Stimulated activated CD8-positive, alpha-beta memory T cell treated with anti-CD3 and anti-CD28 coated beads, Interleukin-15, amount 100 ng/mL, for 4 hours (primary cell): ENCODE results near the gene ISOC1.
A peak's percentile ranks its signal among the peaks of the same experiment; 100 is the strongest.

Source experiments
- DNase-seq, 2 donors: peaks; one replicate each; pipeline ENCODE4 v3.0.0-alpha.2; 2020; ENCODE audit warnings: low read depth in 2 of 2

The ISOC1 gene

DNA sequence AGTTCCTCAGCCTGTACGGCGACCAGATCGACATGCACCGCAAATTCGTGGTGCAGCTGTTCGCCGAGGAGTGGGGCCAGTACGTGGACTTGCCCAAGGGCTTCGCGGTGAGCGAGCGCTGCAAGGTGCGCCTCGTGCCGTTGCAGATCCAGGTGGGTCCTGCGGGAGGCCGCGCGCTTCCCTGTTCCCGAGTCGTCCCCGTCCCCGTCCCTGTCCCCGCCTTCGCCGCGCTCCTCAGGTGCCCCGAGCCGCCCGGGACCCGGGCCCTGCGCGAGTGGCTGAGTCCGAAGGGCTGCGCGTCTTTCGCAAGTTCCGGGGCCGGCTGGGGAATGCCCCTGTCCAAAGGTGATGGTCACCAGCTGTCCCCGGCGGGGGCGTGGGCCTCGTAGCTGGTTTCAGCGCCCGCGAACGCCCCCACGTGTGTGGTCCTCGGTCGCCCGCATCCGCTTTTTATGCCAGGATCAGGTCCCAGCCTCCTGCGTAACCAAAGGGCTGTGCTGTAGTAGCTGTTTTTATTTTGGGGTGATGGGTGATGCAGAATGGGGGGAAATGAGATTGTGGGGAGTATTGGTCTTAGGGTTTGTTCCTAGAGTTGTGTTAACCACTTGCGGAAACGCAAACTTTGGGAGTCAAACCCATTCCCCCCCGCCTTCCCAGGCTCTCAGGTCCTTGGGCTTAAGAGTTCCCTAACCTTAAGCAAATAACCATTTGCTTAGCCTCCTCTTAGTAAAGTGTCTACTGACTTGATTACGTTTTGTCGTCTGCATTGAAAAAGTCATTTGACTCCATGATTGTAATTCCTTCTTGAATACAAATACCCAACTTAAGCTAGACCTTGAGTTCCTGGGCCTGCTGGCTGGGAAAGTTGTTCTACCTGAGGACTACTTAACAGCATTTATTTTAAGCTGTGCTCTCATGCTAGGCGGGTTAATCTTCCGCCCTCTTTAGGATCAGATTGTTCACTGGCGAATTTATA lies 663 bp downstream of the ISOC1 start:
- peak; percentile 19 to 31 for DNase-seq

DNA sequence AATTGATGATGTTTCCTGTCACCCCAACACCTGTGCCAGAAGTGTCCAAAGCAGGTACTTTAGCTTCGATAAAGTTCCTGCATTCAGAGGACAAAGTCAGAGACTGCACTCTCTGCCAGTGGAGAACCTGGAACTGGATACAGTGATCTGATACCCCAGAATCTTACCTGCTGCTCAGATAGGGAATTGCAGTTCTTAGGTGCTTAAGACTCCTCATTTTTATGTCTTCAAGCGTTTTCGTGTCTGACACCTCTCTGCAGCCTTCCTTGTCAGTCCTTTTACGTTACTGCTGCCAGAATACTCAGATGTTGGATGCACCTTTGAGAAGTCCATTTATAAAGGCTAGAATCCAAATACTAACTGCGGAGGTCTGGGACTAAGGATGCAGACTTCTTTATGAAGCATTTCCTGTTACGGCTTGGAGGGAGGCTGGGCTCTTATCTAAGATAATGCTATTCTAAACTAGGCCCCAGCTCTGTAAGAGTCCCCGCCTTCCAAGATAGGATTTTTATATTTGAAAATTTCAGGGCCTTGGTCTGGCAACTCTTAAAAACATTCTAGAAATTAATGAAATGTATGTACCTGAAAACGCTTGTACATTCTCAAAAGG lies 1.9 kb downstream of the ISOC1 start:
- no peak for DNase-seq

DNA sequence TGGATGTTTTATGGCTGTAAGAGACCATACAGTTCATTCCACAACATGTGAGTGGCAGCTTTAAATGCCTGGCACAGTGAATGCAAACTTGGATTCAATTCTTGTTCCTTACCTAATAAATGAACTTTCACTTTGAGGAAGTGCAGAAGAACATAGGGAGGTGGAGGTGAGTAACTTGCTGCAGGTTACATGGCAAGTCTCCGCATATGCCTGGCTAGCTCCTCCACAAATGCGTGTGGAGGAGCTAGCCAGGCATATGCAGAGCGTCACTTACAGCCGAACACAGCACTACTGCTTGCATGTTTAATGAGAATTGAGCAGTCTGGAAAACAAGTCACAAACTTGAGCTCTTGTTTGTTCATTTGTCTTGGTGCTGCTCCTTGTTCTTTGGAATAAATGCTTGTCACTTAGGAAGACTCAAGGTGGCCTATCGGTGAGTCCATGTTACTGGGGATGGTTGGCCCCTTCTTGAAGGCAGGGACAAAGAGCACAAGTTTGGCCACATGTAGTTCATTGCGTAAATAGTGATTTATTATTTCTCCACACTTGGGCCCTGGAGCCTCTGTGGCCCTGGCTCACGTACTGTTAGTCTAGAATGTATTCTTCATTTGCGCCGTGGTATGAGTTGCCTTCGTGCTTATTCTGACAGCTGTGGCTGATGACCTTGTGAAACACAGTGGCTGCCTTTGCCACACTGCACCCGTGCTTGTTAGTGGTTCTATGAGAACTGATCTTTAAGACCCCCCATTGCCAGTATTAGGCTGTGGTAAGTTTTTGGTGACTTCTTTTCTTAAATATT lies 3.1 kb downstream of the ISOC1 start:
- no peak for DNase-seq

DNA sequence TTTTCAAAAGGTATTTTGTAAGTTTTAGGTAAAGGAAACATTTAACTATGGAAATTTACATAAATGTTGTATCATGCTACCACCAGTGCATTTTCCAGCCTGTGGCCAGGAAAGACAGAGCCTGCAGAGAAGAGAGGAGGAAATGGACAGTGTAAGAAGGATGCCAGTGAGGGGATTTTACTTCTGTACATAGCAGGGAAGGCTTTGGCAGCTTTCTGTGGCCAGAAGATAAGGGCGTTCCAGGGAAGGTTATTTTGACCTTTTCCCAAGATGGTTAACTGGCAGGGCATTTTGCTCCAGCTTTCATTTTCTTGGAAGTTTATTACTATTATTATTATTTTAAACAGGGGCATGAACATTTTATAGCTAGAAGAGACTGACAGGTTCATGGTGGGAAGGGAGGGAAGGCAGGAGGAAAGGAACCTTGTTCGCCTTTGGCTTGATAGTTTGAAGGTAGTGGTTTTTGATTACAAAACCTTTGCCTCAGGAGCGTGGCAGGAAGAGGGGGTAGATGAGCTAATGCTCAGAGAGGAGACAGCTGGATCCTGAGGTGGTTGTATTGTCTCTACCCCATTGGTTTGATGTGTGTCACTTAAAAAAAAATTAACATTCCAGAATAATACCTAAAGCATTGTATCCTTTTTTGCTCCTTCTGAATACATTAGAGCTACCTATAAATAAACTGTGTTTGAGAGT lies 4.1 kb downstream of the ISOC1 start:
- DNase-seq = no peak

DNA sequence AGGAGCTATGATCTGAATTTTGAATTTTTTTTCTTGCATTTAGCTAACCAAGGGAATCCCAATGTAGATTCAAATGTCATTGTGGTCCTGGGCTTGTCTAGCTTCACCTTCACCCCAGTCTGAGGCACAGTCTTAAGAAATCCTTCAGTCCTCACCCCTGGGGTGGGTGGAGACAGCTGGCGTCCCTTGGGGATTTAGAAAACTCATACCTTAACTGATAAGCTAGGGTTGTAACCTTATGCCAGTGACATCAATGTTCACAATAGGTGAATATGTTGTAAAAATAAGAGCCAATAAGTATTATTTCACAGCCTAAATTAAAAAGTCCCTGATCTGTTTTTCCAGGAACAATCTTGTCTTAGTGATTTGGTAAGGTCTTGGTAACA lies 4.6 kb downstream of the ISOC1 start:
- no peak for DNase-seq

DNA sequence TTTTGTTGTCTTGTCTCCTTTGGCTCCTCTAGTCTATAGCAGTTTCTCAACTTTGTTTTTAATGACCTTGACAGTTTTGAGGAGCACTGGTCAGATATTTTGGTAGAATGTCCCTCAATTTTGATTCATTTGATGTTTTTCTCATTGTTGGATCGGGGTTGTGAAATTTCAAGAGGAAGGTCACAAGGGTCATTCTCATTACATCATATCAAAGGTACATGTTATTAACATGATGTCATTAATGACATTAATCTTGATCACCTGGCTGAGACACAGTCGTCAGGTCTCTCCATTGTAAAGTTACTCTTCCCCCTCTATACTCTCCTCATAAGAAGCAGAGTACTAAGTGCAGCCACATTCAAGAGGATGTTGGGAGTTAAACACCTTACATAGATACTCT lies 7.2 kb downstream of the ISOC1 start:
- DNase-seq = no peak

DNA sequence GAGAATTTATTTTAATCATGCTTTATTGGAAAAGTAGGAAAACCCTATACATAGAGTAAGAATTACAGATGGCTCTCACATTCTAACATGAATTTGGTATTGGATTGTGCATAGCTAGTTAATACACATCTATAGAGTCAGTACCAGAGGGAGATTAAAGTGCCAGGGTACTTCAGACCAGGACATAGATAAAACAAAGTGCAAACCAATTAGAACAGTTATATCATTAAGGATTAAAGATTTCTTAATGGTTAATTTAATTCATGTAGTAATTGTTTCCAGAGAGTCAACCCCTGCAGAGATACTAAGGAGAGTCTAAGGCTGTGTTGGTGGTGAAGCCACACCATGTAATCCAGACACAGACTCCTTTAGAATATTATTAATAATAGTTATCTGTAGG lies 8.8 kb downstream of the ISOC1 start:
- no peak for DNase-seq

DNA sequence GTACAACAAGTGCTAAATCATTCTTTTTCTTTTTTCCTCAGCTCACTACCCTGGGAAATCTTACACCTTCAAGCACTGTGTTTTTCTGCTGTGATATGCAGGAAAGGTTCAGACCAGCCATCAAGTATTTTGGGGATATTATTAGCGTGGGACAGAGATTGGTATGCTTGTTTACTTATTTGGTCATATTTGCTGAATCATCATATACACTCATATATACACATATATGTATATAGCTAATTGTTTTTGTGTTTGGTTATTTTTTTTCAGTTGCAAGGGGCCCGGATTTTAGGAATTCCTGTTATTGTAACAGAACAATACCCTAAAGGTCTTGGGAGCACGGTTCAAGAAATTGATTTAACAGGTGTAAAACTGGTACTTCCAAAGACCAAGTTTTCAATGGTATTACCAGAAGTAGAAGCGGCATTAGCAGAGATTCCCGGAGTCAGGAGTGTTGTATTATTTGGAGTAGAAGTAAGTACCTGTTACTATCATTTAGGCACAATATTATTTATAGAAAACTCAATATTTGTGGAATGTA lies 10.4 kb downstream of the ISOC1 start:
- no peak for DNase-seq

DNA sequence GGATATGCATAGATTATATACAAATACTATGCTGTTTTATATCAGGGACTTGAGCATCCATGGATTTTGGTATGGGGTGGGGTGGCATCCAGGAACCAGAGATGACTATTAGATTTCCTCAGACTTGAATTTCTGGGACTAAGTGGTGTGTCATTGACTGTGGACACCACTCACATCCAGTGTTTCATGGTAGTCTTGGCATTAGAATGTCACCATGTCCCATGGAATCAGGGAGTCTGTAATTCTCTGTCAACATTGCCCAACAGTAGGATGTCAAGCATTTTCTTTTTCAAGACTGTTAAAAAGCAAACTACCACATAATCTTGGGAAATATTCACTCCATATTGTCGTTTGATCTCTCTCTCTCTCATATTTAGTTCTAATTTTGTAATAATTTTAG lies 13.1 kb downstream of the ISOC1 start:
- DNase-seq = no peak

DNA sequence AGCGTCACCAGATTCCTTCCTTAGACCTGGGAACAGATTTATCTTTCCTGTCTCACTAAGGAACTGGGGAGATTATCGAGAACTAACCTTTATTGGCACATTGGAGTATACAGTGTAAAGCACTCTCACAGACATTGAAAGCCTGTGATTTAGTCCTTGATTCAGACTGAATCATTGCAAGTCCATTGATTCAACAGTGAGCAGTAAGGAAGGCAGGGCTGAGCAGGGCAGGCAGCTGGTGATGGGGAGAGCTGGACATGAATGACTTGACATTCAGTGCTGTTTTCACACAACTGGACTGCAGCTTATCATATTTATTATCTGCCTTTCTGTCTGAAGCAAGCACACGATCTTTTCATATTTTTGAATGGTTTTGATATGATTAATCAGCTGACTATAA lies 16.2 kb downstream of the ISOC1 start:
- DNase-seq = no peak

DNA sequence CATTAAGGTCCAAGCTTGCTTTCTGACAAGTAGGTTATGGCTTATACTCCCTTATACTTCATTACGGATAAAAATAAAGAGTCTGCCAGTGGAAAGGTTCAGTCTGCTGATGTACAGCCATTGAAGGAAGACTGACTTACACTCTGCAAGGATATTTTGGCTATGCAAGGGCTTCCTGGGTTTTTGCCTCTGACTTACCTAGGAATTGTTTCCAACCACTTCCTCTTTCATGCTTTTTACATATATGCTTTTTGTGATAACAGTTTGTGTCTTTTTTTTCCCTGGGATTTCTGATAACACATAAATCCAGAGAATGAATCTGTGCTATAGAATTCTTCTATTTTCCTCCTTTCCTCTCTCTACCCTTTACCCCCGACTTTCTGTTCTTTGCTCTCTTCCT lies 16.8 kb downstream of the ISOC1 start:
- no peak for DNase-seq

DNA sequence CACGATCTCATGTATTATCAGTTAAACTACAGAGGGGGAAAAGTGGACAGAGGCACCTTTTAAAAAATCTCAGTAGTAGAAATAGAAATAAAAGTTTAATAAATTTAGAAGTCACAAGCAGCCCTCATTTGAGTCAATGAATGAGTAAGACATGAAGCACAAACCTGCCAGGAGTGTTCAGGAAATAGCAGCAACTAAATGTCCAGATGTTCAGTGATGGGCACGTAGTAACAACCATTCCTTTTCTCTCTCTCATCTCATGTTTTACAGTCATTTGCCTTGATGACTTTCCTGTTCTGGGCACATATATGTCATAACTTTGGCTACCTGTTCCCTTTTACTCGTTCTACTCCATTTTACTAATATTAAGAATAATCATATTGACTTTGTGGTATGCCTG lies 17.7 kb downstream of the ISOC1 start:
- no peak for DNase-seq

DNA sequence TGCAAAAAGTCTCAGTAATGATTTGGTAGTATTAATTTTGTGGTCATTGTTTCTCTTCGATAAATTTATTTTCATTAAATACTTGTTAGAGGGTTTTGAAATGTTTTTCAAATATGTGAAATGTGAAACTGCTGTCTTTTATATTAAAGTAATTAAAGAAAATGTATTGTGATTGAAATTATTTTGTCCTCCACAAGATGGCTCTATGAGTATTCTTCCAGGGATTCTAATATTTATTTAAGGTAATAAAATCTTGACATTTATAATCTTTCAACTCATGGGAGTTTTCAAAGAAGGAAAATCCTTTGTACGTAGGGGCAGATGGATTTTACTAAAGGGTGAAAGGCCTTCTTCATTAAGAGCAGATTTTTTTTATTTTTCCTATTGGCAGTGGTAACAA lies 19.3 kb downstream of the ISOC1 start:
- DNase-seq = no peak

DNA sequence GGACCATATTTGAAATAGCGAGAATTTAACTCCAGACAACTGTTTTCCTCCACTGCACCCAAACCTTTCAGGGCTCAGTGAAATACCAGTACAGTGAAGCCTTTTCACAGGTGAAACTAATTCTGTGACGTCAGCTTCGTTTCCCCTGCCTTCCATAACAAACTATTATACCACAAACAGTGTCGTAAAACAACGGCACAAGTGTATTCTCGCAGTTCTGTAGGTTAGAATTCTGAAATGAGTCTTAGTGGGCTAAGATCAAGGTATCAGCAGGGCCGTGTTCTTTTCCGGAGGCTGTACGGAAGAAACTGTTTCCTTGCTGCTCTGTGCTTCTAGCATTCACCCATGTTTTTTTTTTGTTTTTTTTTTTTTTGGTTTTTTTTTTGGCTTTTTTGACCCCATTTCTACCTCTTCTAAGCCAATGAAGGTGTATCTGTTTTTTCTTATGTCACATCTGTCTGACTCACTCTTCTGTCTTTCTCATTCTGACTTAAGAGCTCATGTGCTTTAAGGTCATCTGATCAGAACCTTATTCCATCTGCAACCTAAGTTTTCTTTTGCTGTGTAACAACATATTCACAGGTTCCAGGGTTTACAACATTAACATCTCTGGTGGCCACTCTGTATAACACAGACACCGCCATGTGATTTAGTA lies 20.1 kb downstream of the ISOC1 start:
- no peak for DNase-seq

DNA sequence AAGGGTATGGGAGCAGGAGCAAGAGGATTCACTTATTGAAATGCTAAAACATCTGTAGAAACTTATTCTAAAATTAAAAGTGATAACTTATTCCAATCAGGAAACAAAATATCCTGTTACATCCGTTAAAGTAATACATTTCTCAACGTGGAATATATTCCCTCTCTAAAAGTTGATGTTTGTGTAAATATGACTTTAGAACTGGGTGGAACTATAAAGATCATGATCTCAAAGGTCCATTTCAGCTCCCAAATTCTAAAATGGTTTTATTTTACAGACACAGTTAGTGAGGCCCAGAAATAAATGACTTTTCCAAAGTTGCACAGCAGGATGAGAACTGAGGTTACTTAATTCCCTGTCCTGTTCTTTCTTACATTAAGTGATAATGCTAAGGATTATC lies 21.1 kb downstream of the ISOC1 start:
- DNase-seq = no peak

DNA sequence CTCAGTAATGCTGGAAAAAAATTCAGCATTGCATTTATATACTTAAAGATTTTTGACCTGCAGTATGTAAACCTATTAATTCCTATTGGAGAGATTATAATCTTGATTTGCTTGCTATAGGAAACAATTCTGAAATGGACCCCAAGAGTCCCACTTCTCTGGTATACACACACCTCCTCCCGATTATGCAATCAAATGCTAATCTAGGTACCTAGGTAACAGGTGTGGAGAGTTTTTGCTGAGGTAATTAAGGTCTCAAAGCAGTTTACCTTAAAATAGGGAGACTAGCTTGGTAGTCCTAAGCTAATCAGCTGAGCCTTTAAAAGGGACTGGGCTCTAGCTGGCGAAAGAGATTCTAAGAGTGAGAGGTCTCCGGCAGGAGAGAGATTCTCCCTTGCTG lies 22.2 kb downstream of the ISOC1 start:
- no peak for DNase-seq

DNA sequence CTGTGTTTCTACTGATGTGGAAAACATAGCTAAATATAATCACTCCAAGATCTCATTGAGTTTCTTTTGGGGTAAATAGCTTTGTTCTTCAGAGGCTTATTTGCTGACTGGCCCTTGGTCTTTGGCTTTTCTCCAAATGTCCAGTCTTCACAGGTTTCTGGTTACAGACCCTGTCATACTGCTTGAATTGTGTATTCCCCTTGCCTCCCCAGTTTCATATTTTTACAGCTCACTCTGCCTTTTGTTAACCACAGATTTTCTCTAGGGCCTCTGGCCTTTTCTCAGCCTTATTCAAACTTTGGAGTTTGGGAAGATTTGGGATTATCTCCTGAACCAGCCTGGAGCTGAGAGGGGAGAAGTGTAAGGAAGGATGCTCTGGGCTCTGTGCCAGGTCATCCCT lies 23.9 kb downstream of the ISOC1 start:
- DNase-seq = no peak

DNA sequence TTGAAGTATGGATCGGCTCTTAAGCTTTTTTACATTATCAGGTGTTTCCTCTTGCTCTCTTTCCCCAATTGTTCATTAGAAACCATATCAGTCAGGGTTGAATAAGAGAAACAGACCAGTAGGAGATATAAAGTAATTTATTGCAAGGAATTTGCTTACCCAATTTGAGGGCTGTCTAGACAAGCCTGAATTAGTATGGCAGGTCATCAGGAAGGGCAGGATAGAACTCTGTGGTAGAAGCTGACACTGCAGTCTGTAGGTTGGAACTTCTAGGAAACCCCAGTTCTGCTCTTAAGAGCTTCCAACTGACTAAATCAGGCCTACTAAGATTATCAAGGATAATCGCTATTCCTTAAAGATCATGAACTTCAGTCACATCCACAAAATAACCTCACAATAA lies 24.3 kb downstream of the ISOC1 start:
- no peak for DNase-seq

DNA sequence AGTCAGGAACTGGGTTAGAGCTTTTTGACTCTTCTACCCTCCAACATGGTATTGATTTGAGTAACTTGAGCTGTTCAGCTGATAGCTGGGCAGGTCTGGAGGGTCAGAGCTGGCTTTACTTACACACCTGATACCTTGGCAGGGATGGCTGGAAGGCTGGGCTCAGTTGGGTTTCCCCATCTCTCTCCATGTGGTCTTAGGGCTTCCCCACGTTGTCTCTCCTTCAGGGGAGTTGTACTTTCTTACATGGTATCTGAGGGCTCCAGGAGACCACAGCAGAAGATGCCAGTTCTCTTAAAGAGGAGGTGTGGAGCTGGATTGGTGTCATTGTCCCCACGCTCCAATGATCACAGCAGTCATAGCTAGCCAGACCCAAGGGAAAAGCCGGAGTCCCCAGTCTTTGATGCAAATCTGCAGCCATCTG lies 25.6 kb downstream of the ISOC1 start:
- DNase-seq = no peak

DNA sequence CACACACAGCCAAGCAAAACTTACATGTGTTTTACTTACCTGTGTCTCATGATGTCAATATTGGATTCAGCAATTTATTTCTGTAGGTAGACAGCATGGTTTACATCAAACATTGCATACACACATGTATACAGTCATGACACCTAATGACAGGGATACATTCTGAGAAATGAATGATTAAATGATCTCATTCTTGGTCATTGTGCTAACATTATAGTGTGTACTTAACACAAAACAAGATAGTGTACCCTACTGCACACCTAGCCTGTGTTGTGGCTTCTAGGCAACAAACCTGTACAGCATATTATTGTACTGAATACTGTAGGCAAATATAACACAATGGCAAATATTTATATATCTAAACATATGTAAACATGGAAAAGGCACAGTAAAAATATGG lies 28.0 kb downstream of the ISOC1 start:
- DNase-seq = no peak

DNA sequence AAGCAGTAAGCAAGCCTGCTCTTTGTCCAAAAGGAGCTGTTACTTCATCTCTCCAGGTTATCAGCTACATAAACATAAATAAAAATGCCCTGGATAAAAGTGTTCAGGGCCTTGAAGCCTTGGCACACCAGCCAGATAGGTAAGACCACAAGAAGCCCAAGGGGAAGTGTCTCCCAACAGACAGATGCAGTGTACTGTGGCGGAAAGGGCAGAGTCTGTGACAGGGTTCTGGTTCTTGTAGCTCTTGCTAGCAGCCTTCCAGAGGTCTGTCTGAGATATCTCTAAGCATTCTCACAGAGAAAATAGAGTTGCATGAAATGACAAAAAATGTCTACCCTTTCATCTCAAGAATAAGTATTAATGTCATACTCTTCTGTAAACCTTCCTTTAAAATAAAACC lies 30.1 kb downstream of the ISOC1 start:
- no peak for DNase-seq
